Measurements from ENCODE around the gene PTX4. TPM values are rescaled to one million over a fixed set of nuclear protein-coding genes. Genes with fewer than 3 reads are reported as not detected.

The PTX4 gene
- total RNA-seq, 2 donors from 2014 or later = not detected

DNA sequence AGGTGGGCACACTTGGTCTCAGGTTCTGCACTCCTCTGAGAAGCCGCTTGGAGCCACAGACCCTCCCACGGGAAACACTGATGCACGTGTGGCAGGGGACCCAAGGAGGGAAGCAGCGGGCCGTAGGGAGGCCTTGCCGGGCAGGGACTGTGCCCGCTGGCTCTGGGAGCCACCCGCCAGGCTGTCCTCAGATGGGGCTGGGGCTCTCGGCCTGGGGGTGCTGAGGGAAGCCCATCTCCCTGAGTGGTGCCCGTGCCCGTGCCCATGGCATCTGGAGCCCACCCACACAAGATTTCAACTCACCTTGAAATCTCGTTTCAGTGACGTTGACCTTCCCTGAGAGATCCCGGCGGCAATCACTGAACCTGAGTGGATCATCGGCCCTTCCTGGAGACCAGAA lies 31.8 kb downstream of the PTX4 start:
- H3K4me1 Mint-ChIP-seq = peaks cover 4% of the 10 kb centered on the region
- no peaks in the 10 kb centered on the region for H3K9me3 Mint-ChIP-seq
- H3K4me3 Mint-ChIP-seq = no peak overlapping the region
- H3K27ac Mint-ChIP-seq = no peak overlapping the region
- H3K36me3 Mint-ChIP-seq (ENCODE audit: low read depth) = peaks cover 13% of the 10 kb centered on the region
- ATAC-seq (replicated peaks) = no peak
- H3K27me3 Mint-ChIP-seq = no peaks in the 10 kb centered on the region

- peaks cover 4% of the 10 kb centered on the region for H3K4me1 Mint-ChIP-seq
- peaks cover 13% of the 10 kb centered on the region for H3K36me3 Mint-ChIP-seq (ENCODE audit: low read depth)
- no peak overlapping the region for H3K27ac Mint-ChIP-seq
- ATAC-seq (replicated peaks) = no peak
- H3K4me3 Mint-ChIP-seq = no peak overlapping the region
- H3K9me3 Mint-ChIP-seq = no peaks in the 10 kb centered on the region
- H3K27me3 Mint-ChIP-seq = no peaks in the 10 kb centered on the region
Measured at GRCh38 chr16:1455190-1456171, 33.3 kb downstream of the PTX4 start.

DNA sequence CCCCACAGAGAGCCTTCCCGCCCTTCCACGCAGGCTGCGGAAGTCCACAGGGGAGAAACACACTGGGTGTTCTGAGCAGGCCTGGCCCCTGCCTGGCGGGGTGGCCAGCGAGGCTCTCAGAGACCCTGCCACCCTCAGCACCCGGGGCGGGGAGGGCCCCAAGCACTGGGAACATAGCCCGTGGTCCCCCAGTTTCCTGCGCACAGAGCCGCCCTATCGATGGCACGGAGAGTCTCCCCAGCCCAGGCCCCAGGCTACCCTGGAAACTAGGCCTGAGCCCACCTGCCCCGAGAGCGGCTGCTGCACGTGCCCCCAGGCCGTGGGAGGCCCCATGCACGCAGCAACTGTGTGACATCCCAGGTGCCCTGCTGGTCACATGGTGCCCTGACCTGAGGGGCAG lies 34.2 kb downstream of the PTX4 start:
- Mint-ChIP-seq H3K4me1 (peaks cover 4% of the 10 kb centered on the region), H3K36me3 (ENCODE audit: low read depth) (peaks cover 13% of the 10 kb centered on the region), H3K4me3 (no peak overlapping the region), H3K27ac (no peak overlapping the region), H3K27me3 (no peaks in the 10 kb centered on the region), H3K9me3 (no peaks in the 10 kb centered on the region)
- ATAC-seq (replicated peaks) = no peak

GRCh38 chr16:1453316-1453715 lies 35.4 kb downstream of the PTX4 start:
- no peaks in the 10 kb centered on the region for H3K27me3 Mint-ChIP-seq
- ATAC-seq (replicated peaks) = no peak
- H3K27ac Mint-ChIP-seq = no peak overlapping the region
- no peaks in the 10 kb centered on the region for H3K9me3 Mint-ChIP-seq
- H3K36me3 Mint-ChIP-seq (ENCODE audit: low read depth) = peaks cover 13% of the 10 kb centered on the region
- no peak overlapping the region for H3K4me3 Mint-ChIP-seq
- no peaks in the 10 kb centered on the region for H3K4me1 Mint-ChIP-seq

- no peaks in the 10 kb centered on the region for H3K9me3 Mint-ChIP-seq
- H3K4me3 Mint-ChIP-seq = no peak overlapping the region
- H3K27ac Mint-ChIP-seq = no peak overlapping the region
- no peaks in the 10 kb centered on the region for H3K27me3 Mint-ChIP-seq
- no peak for ATAC-seq (replicated peaks)
- H3K4me1 Mint-ChIP-seq = no peaks in the 10 kb centered on the region
- H3K36me3 Mint-ChIP-seq (ENCODE audit: low read depth) = peaks cover 13% of the 10 kb centered on the region
Measured at GRCh38 chr16:1452530-1452929, 36.2 kb downstream of the PTX4 start.

DNA sequence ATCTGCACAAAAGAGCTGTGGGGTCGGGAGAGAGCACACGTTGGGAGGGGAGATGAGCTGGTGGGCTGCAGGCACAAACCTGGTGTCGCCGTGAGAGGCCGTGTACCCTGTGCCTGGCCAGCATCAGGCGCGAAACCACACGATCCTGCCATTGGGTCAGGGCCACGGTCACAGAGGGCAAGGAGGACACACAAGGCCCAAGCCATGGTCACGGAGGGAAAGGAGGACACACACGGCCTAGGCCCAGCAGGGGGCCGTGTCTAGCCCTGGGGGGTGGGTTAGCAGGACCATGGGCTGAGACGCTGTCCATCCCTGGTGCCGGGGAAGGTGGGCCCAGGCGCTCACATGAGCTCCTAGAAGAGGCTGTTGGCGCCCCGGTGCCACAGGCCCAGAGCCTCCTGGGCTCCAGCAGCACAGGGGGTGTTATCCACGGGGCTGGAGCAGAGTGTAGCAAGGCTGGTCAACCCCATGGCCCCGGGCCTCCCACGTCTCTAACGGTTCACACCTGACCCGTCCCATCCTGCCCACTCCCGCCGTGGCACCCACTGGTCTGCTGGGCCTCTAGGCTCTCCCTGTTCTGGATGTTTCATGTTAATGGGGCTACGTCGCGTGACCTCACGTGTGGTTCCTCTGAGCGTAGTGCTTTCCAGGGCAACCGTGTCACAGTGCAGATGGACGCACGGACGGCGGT lies 36.9 kb downstream of the PTX4 start:
- Mint-ChIP-seq H3K27me3 (no peaks in the 10 kb centered on the region), H3K4me3 (no peak overlapping the region), H3K27ac (no peak overlapping the region), H3K36me3 (ENCODE audit: low read depth) (peaks cover 13% of the 10 kb centered on the region), H3K9me3 (no peaks in the 10 kb centered on the region), H3K4me1 (no peaks in the 10 kb centered on the region)
- no peak for ATAC-seq (replicated peaks)

GRCh38 chr16:1450841-1451240 lies 37.9 kb downstream of the PTX4 start:
- Mint-ChIP-seq H3K27ac (no peak overlapping the region), H3K27me3 (no peaks in the 10 kb centered on the region), H3K4me1 (no peaks in the 10 kb centered on the region), H3K36me3 (ENCODE audit: low read depth) (peaks cover 13% of the 10 kb centered on the region), H3K4me3 (no peak overlapping the region), H3K9me3 (no peaks in the 10 kb centered on the region)
- ATAC-seq (replicated peaks) = no peak

- H3K9me3 Mint-ChIP-seq = no peaks in the 10 kb centered on the region
- no peaks in the 10 kb centered on the region for H3K4me1 Mint-ChIP-seq
- no peaks in the 10 kb centered on the region for H3K27me3 Mint-ChIP-seq
- no peak overlapping the region for H3K4me3 Mint-ChIP-seq
- no peak overlapping the region for H3K27ac Mint-ChIP-seq
- peaks cover 13% of the 10 kb centered on the region for H3K36me3 Mint-ChIP-seq (ENCODE audit: low read depth)
- no peak for ATAC-seq (replicated peaks)
Measured at GRCh38 chr16:1450218-1450617, 38.5 kb downstream of the PTX4 start.

GRCh38 chr16:1449201-1449788 lies 39.4 kb downstream of the PTX4 start:
- ATAC-seq (replicated peaks) = no peak
- Mint-ChIP-seq H3K36me3 (ENCODE audit: low read depth) (peaks cover 13% of the 10 kb centered on the region), H3K4me3 (no peak overlapping the region), H3K9me3 (no peaks in the 10 kb centered on the region), H3K4me1 (no peaks in the 10 kb centered on the region), H3K27me3 (no peaks in the 10 kb centered on the region), H3K27ac (no peak overlapping the region)

- Mint-ChIP-seq H3K4me3 (no peak overlapping the region), H3K36me3 (ENCODE audit: low read depth) (peaks cover 9% of the 10 kb centered on the region), H3K27ac (no peak overlapping the region), H3K27me3 (no peaks in the 10 kb centered on the region), H3K4me1 (no peaks in the 10 kb centered on the region), H3K9me3 (no peaks in the 10 kb centered on the region)
- ATAC-seq (replicated peaks) = no peak
Measured at GRCh38 chr16:1448536-1449116, 40.1 kb downstream of the PTX4 start.

- H3K27ac Mint-ChIP-seq = no peak overlapping the region
- no peaks in the 10 kb centered on the region for H3K27me3 Mint-ChIP-seq
- no peak for ATAC-seq (replicated peaks)
Measured at GRCh38 chr16:1447965-1448364, 40.8 kb downstream of the PTX4 start.

GRCh38 chr16:1446296-1447080 lies 42.3 kb downstream of the PTX4 start:
- no peak overlapping the region for H3K4me3 Mint-ChIP-seq
- no peaks in the 10 kb centered on the region for H3K36me3 Mint-ChIP-seq (ENCODE audit: low read depth)
- no peaks in the 10 kb centered on the region for H3K9me3 Mint-ChIP-seq
- ATAC-seq (replicated peaks) = no peak
- no peaks in the 10 kb centered on the region for H3K4me1 Mint-ChIP-seq
- no peaks in the 10 kb centered on the region for H3K27me3 Mint-ChIP-seq
- no peak overlapping the region for H3K27ac Mint-ChIP-seq

More at GRCh38 chr16:1447965-1448364, 40.8 kb downstream of the PTX4 start:
- no peaks in the 10 kb centered on the region for H3K4me1 Mint-ChIP-seq
- no peaks in the 10 kb centered on the region for H3K9me3 Mint-ChIP-seq
- no peak overlapping the region for H3K4me3 Mint-ChIP-seq
- peaks cover 2% of the 10 kb centered on the region for H3K36me3 Mint-ChIP-seq (ENCODE audit: low read depth)

- Mint-ChIP-seq H3K4me3 (no peak overlapping the region), H3K27me3 (no peaks in the 10 kb centered on the region), H3K9me3 (no peaks in the 10 kb centered on the region), H3K36me3 (ENCODE audit: low read depth) (no peaks in the 10 kb centered on the region), H3K4me1 (no peaks in the 10 kb centered on the region), H3K27ac (no peak overlapping the region)
- no peak for ATAC-seq (replicated peaks)
Measured at GRCh38 chr16:1445518-1446203, 43.1 kb downstream of the PTX4 start.
